Activated B cell treated with CpG ODN at 0.5 μM for 24 hours (primary cell): ENCODE data around the gene KLHDC10. TPM values are rescaled to one million over a fixed set of nuclear protein-coding genes. Genes with fewer than 3 reads are reported as not detected.

Experiments
- ATAC-seq: fragments of 200-7000 bp; cut with Tn5 transposase; one replicate; pipeline ENCODE4 v1.10.0; 2021; ENCODE audit warnings: low read depth, mild to moderate bottlenecking, moderate library complexity
- CTCF ChIA-PET: fragments of 350-600 bp; sonication (Branson Sonifier 250); formaldehyde crosslinking; loops from one replicate; lab custom pipeline; 2021; ENCODE audit warnings: antibody characterized with exemption; lab: Charles Lee
- POLR2A ChIA-PET: fragments of 350-600 bp; sonication (Branson Sonifier 250); formaldehyde crosslinking; loops from one replicate; lab custom pipeline; 2021; ENCODE audit warnings: antibody characterized with exemption; lab: Charles Lee
- DNase-seq: peaks from one replicate; pipeline ENCODE4 v3.0.0; 2022
- H3K27ac Mint-ChIP-seq: one replicate; pipeline ENCODE4 v1.8.0; 2020; ENCODE audit warnings: mixed read lengths
- H3K27me3 Mint-ChIP-seq: one replicate; pipeline ENCODE4 v1.8.0; 2021; ENCODE audit warnings: mixed read lengths
- H3K36me3 Mint-ChIP-seq: one replicate; pipeline ENCODE4 v1.8.0; 2021; ENCODE audit warnings: low read depth, mixed read lengths
- H3K4me1 Mint-ChIP-seq: one replicate; pipeline ENCODE4 v1.8.0; 2021; ENCODE audit warnings: mixed read lengths
- H3K4me3 Mint-ChIP-seq: one replicate; pipeline ENCODE4 v1.8.0; 2020; ENCODE audit warnings: mild to moderate bottlenecking, mixed read lengths
- H3K9me3 Mint-ChIP-seq: one replicate; pipeline ENCODE4 v1.8.0; 2020; ENCODE audit warnings: mixed read lengths
- CTCF ChIP-seq: fragments of 200-600 bp; IDR thresholded peaks from one replicate; pipeline ENCODE4 v1.8.0; 2022; ENCODE audit warnings: antibody characterized with exemption, mild to moderate bottlenecking
- intact Hi-C: fragments of 100-400 bp; cut with micrococcal nuclease; formaldehyde crosslinking; loops from one replicate; pipeline ENCODE4 v1.15.1; 2024
- total RNA-seq: library from RNA; stranded (reverse); gene quantifications from 2 replicates; pipeline ENCODE4 v1.2.3, GENCODE V29; 2022

Gene KLHDC10
- total RNA-seq, 1 donor from 2014 or later: 21.0 TPM

GRCh38 chr7:130136579-130137167, 66.3 kb downstream of the KLHDC10 start:
- no peaks in the 10 kb centered on the region for H3K27me3 Mint-ChIP-seq
- H3K9me3 Mint-ChIP-seq: no peaks in the 10 kb centered on the region
- CTCF ChIA-PET: no interaction called here

GRCh38 chr7:130137207-130137606, 66.9 kb downstream of the KLHDC10 start:
- H3K4me3 Mint-ChIP-seq: no peak overlapping the region
- CTCF ChIA-PET: no interaction called here

More at GRCh38 chr7:130136579-130137167, 66.3 kb downstream of the KLHDC10 start:
- no peak overlapping the region for H3K4me3 Mint-ChIP-seq
- DNase-seq (no peak), ATAC-seq (no peak)
- H3K4me1 Mint-ChIP-seq: peaks cover 14% of the 10 kb centered on the region
- H3K36me3 Mint-ChIP-seq: peaks cover 52% of the 10 kb centered on the region
- POLR2A ChIA-PET: no interaction called here
- H3K27ac Mint-ChIP-seq: no peak overlapping the region
- intact Hi-C loops: no loop called here
- TF ChIP-seq CTCF: no peak

GRCh38 chr7:130139193-130139960, 69.0 kb downstream of the KLHDC10 start:
- Mint-ChIP-seq H3K27ac (no peak overlapping the region), H3K27me3 (no peaks in the 10 kb centered on the region), H3K4me1 (peaks cover 33% of the 10 kb centered on the region), H3K9me3 (no peaks in the 10 kb centered on the region), H3K36me3 (peaks cover 32% of the 10 kb centered on the region), H3K4me3 (no peak overlapping the region)
- no peak for DNase-seq
- ChIA-PET CTCF (no interaction called here), POLR2A (interaction anchor here (0.7 to 4.6 kb wide), 2 partner anchors 26 to 66 kb away, joined by 3 to 43 read pairs; partner anchors contain the start of gene TMEM209)
- TF ChIP-seq CTCF: no peak
- intact Hi-C loops: no loop called here
- no peak for ATAC-seq

More at GRCh38 chr7:130137207-130137606, 66.9 kb downstream of the KLHDC10 start:
- Mint-ChIP-seq H3K27ac (no peak overlapping the region), H3K4me1 (peaks cover 19% of the 10 kb centered on the region), H3K27me3 (no peaks in the 10 kb centered on the region), H3K9me3 (no peaks in the 10 kb centered on the region), H3K36me3 (peaks cover 47% of the 10 kb centered on the region)
- ATAC-seq: no peak
- intact Hi-C loops: no loop called here
- TF ChIP-seq CTCF: no peak
- no peak for DNase-seq
- POLR2A ChIA-PET: no interaction called here

DNA sequence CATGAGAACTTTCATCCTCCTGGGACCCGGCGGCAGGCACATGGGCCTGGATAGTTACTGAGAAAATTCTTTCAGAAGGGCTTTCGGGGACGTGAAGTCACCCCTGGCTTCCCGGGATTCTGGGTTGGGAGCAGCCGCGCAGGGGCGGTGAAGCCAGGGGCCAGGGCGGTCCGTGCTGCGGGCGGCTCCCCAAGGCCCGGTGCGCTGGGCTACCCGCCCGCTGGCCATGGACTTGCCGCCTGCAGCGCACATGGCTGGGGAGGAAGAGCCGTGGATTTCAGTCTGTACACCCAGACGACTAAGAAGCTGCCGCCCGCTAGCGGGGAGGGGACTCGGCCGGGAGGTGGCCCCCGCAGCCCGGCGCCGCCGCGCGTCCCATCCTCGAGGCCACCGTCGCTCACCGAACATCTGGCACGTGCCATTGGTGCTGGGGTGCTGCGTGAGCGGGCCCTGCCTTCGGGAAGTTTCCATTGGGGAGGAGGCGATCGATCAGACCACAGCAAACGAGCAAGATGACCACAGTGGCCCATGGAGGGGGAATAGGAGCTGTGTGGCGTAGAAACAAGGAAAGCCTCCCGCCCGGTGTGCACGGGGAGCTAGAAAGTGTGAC, 70.3 kb downstream of the KLHDC10 start:
- peak overlapping the region; percentile 94 for H3K27ac Mint-ChIP-seq
- TF ChIP-seq CTCF: no peak
- H3K4me1 Mint-ChIP-seq: peaks cover 41% of the 10 kb centered on the region
- no peaks in the 10 kb centered on the region for H3K27me3 Mint-ChIP-seq
- no peak for ATAC-seq
- ChIA-PET CTCF (interaction anchor here (1.0 to 1.2 kb wide), 2 partner anchors 45 to 68 kb away, joined by 3 to 4 read pairs; no protein-coding TSS in a partner anchor), POLR2A (interaction anchor here (0.8 to 4.6 kb wide), 14 partner anchors 9 to 966 kb away, joined by 3 to 43 read pairs (median 6); partner anchors contain the start of genes KLHDC10 and TMEM209)
- intact Hi-C loops: loop anchor here (1.0 to 5.0 kb wide), 4 partner anchors 10 to 302 kb away; partner anchors contain the start of genes CEP41, KLHDC10 and TMEM209
- H3K9me3 Mint-ChIP-seq: no peaks in the 10 kb centered on the region
- peaks cover 22% of the 10 kb centered on the region for H3K36me3 Mint-ChIP-seq
- no peak for DNase-seq
- H3K4me3 Mint-ChIP-seq: peak overlapping the region; percentile 87
